Mesendoderm (in vitro differentiated cells): Measurements from ENCODE around the gene PTPN20.

Experiments
- DNase-seq: peaks from one replicate; pipeline ENCODE4 v3.0.0; 2013
- H2AK5ac ChIP-seq: 2 replicates; pipeline ENCODE4 v1.6.1; 2013; ENCODE audit warnings: low read length, inconsistent platforms
- H2BK120ac ChIP-seq: 2 replicates; pipeline ENCODE4 v1.6.1; 2013; ENCODE audit warnings: low read depth, mild to moderate bottlenecking, low read length, moderate library complexity, mixed read lengths
- H2BK15ac ChIP-seq: replicated peaks from 2 replicates; pipeline ENCODE4 v1.6.1; 2013; ENCODE audit warnings: low read depth, mild to moderate bottlenecking, moderate library complexity
- H2BK5ac ChIP-seq: 2 replicates; pipeline ENCODE4 v1.6.1; 2013; ENCODE audit warnings: low read length, inconsistent platforms
- H3K18ac ChIP-seq: 2 replicates; pipeline ENCODE4 v1.6.1; 2013; ENCODE audit warnings: mild to moderate bottlenecking, low read length, mixed read lengths
- H3K23ac ChIP-seq: one replicate; pipeline ENCODE4 v1.6.1; 2013; ENCODE audit warnings: low read length
- H3K27ac ChIP-seq: 2 replicates; pipeline ENCODE4 v1.5.1; 2013; ENCODE audit warnings: low read depth, mild to moderate bottlenecking, inconsistent platforms, low read length, moderate library complexity
- H3K27me3 ChIP-seq: 2 replicates; pipeline ENCODE4 v1.6.1; 2013; ENCODE audit warnings: low read length, control low read depth, mild to moderate bottlenecking, inconsistent platforms; ENCODE audit not compliant: insufficient read depth, poor library complexity
- H3K36me3 ChIP-seq: 2 replicates; pipeline ENCODE4 v1.6.1; 2013; ENCODE audit warnings: low read length, inconsistent platforms; ENCODE audit not compliant: control insufficient read depth, insufficient read depth
- H3K4ac ChIP-seq: one replicate; pipeline ENCODE4 v1.6.1; 2013; ENCODE audit warnings: low read depth, mild to moderate bottlenecking, low read length, moderate library complexity
- H3K4me1 ChIP-seq: 2 replicates; pipeline ENCODE4 v1.6.1; 2013; ENCODE audit warnings: low read depth, low read length, inconsistent platforms; ENCODE audit not compliant: control insufficient read depth
- H3K4me2 ChIP-seq: 2 replicates; pipeline ENCODE4 v1.6.1; 2013; ENCODE audit warnings: low read length
- H3K4me3 ChIP-seq: 2 replicates; pipeline ENCODE4 v1.5.1; 2013; ENCODE audit warnings: mild to moderate bottlenecking, low read length
- H3K56ac ChIP-seq: one replicate; pipeline ENCODE4 v1.6.1; 2013; ENCODE audit warnings: low read length
- H3K79me1 ChIP-seq: 2 replicates; pipeline ENCODE4 v1.6.1; 2013; ENCODE audit warnings: low read length, inconsistent platforms
- H3K79me2 ChIP-seq: 2 replicates; pipeline ENCODE4 v1.6.1; 2013; ENCODE audit warnings: mild to moderate bottlenecking, low read length; ENCODE audit not compliant: control insufficient read depth, insufficient read depth
- H3K9ac ChIP-seq: 2 replicates; pipeline ENCODE4 v1.6.1; 2013; ENCODE audit warnings: low read length, inconsistent platforms
- H4K5ac ChIP-seq: one replicate; pipeline ENCODE4 v1.6.1; 2013; ENCODE audit warnings: low read length
- H4K8ac ChIP-seq: one replicate; pipeline ENCODE4 v1.6.1; 2013; ENCODE audit warnings: low read depth, mild to moderate bottlenecking, control low read depth, low read length, moderate library complexity
- WGBS: extraction: QIAGEN DNeasy Blood & Tissue Kit; methylation state at CpG from one replicate; pipeline ENCODE4 v1.1.7; 2013; ENCODE audit warnings: low lambda C conversion rate, missing lambda C conversion rate; ENCODE audit not compliant: insufficient coverage; ENCODE audit errors: extremely low coverage; 5-methylcytosine and 5-hydroxymethylcytosine counted together

The PTPN20 gene

GRCh38 chr10:47035819-47036337 is 124.7 kb downstream of the PTPN20 start:
- Histone ChIP-seq H2BK15ac (no peak overlapping the region), H3K27ac (no peak overlapping the region), H3K4me3 (no peak overlapping the region), H3K18ac (no peak overlapping the region), H3K36me3 (no peaks in the 10 kb centered on the region), H3K4me1 (no peaks in the 10 kb centered on the region), H3K9ac (no peak overlapping the region), H4K8ac (no peak overlapping the region), H3K56ac (no peak overlapping the region), H2BK120ac (no peak overlapping the region), H4K5ac (no peak overlapping the region), H2AK5ac (no peak overlapping the region), H2BK5ac (no peak overlapping the region), H3K79me1 (no peaks in the 10 kb centered on the region), H3K79me2 (no peaks in the 10 kb centered on the region), H3K27me3 (no peaks in the 10 kb centered on the region), H3K4me2 (no peak overlapping the region), H3K23ac (no peak overlapping the region), H3K4ac (no peak overlapping the region)
- no CpG with 5 or more reads among the region's 4 CpGs for WGBS
- DNase-seq, result no peak

GRCh38 chr10:47036771-47037170 is 125.5 kb downstream of the PTPN20 start:
- Histone ChIP-seq H3K9ac (no peak overlapping the region), H2AK5ac (no peak overlapping the region), H2BK5ac (no peak overlapping the region), H3K56ac (no peak overlapping the region), H2BK15ac (no peak overlapping the region), H3K27me3 (no peaks in the 10 kb centered on the region), H3K4me3 (no peak overlapping the region), H3K18ac (no peak overlapping the region), H4K5ac (no peak overlapping the region), H3K36me3 (no peaks in the 10 kb centered on the region), H3K4me1 (no peaks in the 10 kb centered on the region), H3K79me2 (no peaks in the 10 kb centered on the region), H2BK120ac (no peak overlapping the region), H3K79me1 (no peaks in the 10 kb centered on the region), H4K8ac (no peak overlapping the region), H3K27ac (no peak overlapping the region), H3K23ac (no peak overlapping the region), H3K4me2 (no peak overlapping the region), H3K4ac (no peak overlapping the region)
- no CpG with 5 or more reads among the region's 7 CpGs for WGBS
- no peak for DNase-seq

- H3K27me3 ChIP-seq, result no peaks in the 10 kb centered on the region
- H2BK15ac ChIP-seq, result no peak overlapping the region
- no peak overlapping the region for H2BK5ac ChIP-seq
- no peak overlapping the region for H3K4me2 ChIP-seq
- no peak overlapping the region for H3K27ac ChIP-seq
- no peaks in the 10 kb centered on the region for H3K79me1 ChIP-seq
- no peaks in the 10 kb centered on the region for H3K79me2 ChIP-seq
- no peaks in the 10 kb centered on the region for H3K36me3 ChIP-seq
- H3K4me1 ChIP-seq, result no peaks in the 10 kb centered on the region
- no peak overlapping the region for H3K18ac ChIP-seq
- no peak overlapping the region for H3K4me3 ChIP-seq
- H3K9ac ChIP-seq, result no peak overlapping the region
- H4K5ac ChIP-seq, result no peak overlapping the region
- H3K23ac ChIP-seq, result no peak overlapping the region
- no peak overlapping the region for H3K56ac ChIP-seq
- no CpG with 5 or more reads among the region's 10 CpGs for WGBS
- no peak overlapping the region for H3K4ac ChIP-seq
- no peak overlapping the region for H4K8ac ChIP-seq
- no peak overlapping the region for H2BK120ac ChIP-seq
- no peak for DNase-seq
- no peak overlapping the region for H2AK5ac ChIP-seq
Measured at GRCh38 chr10:47037654-47038425, 126.6 kb downstream of the PTPN20 start.

GRCh38 chr10:47038881-47039561 is 127.8 kb downstream of the PTPN20 start:
- Histone ChIP-seq H2BK5ac (no peak overlapping the region), H3K27ac (no peak overlapping the region), H4K5ac (no peak overlapping the region), H2BK120ac (no peak overlapping the region), H3K4me3 (no peak overlapping the region), H3K79me2 (no peaks in the 10 kb centered on the region), H3K79me1 (no peaks in the 10 kb centered on the region), H3K4me2 (no peak overlapping the region), H3K36me3 (no peaks in the 10 kb centered on the region), H2AK5ac (no peak overlapping the region), H2BK15ac (no peak overlapping the region), H3K27me3 (no peaks in the 10 kb centered on the region), H3K23ac (no peak overlapping the region), H3K9ac (no peak overlapping the region), H3K56ac (no peak overlapping the region), H3K4me1 (no peaks in the 10 kb centered on the region), H3K18ac (no peak overlapping the region), H4K8ac (no peak overlapping the region), H3K4ac (no peak overlapping the region)
- no CpG with 5 or more reads among the region's 12 CpGs for WGBS
- DNase-seq, result peak; percentile 32

GRCh38 chr10:47039562-47039913 is 128.3 kb downstream of the PTPN20 start:
- H2BK15ac ChIP-seq, result no peak overlapping the region
- H3K18ac ChIP-seq, result no peak overlapping the region
- H4K5ac ChIP-seq, result no peak overlapping the region
- no peaks in the 10 kb centered on the region for H3K79me2 ChIP-seq
- no peak overlapping the region for H3K27ac ChIP-seq
- no peak for DNase-seq
- H3K4me2 ChIP-seq, result no peak overlapping the region
- H2BK120ac ChIP-seq, result no peak overlapping the region
- no peaks in the 10 kb centered on the region for H3K79me1 ChIP-seq
- no peak overlapping the region for H3K4me3 ChIP-seq
- no peak overlapping the region for H4K8ac ChIP-seq
- H2AK5ac ChIP-seq, result no peak overlapping the region
- H3K4ac ChIP-seq, result no peak overlapping the region
- H3K56ac ChIP-seq, result no peak overlapping the region
- no peaks in the 10 kb centered on the region for H3K4me1 ChIP-seq
- no peaks in the 10 kb centered on the region for H3K36me3 ChIP-seq
- H3K27me3 ChIP-seq, result no peaks in the 10 kb centered on the region
- H3K9ac ChIP-seq, result no peak overlapping the region
- no peak overlapping the region for H3K23ac ChIP-seq
- no peak overlapping the region for H2BK5ac ChIP-seq
- no CpG with 5 or more reads among the region's 4 CpGs for WGBS
